NCI-H187 treated with DMSO at 0.1 percent for 48 hours (cell line): ENCODE data around the gene MYO1A.
A peak's percentile ranks its signal among the peaks of the same experiment; 100 is the strongest.

ENCODE experiments used
- DNase-seq: peaks from one replicate; lab custom pipeline; 2025; lab: John Stamatoyannopoulos, UW

Gene MYO1A

GRCh38 chr12:57049890-57050289 lies at the start of gene MYO1A:
TSS of gene MYO1A (minus strand) at chr12:57050129. CDS start at chr12:57048323, 1,806 bp downstream.
- DNase-seq, result no peak

GRCh38 chr12:57099047-57099714 lies 49.3 kb upstream of the MYO1A start:
- no peak for DNase-seq

GRCh38 chr12:57098546-57098945 lies 48.6 kb upstream of the MYO1A start:
- DNase-seq, result no peak

- DNase-seq, result no peak
Measured at GRCh38 chr12:57097554-57097835, 47.6 kb upstream of the MYO1A start.

- no peak for DNase-seq
Measured at GRCh38 chr12:57096748-57097553, 47.0 kb upstream of the MYO1A start.

- no peak for DNase-seq
Measured at GRCh38 chr12:57096099-57096572, 46.2 kb upstream of the MYO1A start.

GRCh38 chr12:57095440-57095839 lies 45.5 kb upstream of the MYO1A start:
- no peak for DNase-seq

GRCh38 chr12:57094208-57095160 lies 44.6 kb upstream of the MYO1A start:
- no peak for DNase-seq

GRCh38 chr12:57093415-57094207 lies 43.7 kb upstream of the MYO1A start:
- DNase-seq, result no peak

GRCh38 chr12:57092876-57093414 lies 43.0 kb upstream of the MYO1A start:
- DNase-seq, result no peak

GRCh38 chr12:57092529-57092862 lies 42.6 kb upstream of the MYO1A start:
- no peak for DNase-seq

- DNase-seq, result no peak
Measured at GRCh38 chr12:57091638-57092528, 42.0 kb upstream of the MYO1A start.

GRCh38 chr12:57090924-57091637 lies 41.2 kb upstream of the MYO1A start:
- no peak for DNase-seq

GRCh38 chr12:57090490-57090889 lies 40.6 kb upstream of the MYO1A start:
- DNase-seq, result no peak

GRCh38 chr12:57089271-57090245 lies 39.6 kb upstream of the MYO1A start:
- no peak for DNase-seq

GRCh38 chr12:57088354-57089270 lies 38.7 kb upstream of the MYO1A start, which contains the start of gene NAB2:
TSS of gene NAB2 (plus strand) at chr12:57089114. CDS start at chr12:57089272, 158 bp downstream.
- peak; percentile 70 for DNase-seq

GRCh38 chr12:57087691-57088353 lies 37.9 kb upstream of the MYO1A start:
- no peak for DNase-seq
